GM18526 (cell line): ENCODE data around the gene DPP10.

Source experiments
- POLR2A ChIP-seq: IDR thresholded peaks from 3 replicates; pipeline ENCODE4 v1.6.1; 2011; ENCODE audit not compliant: insufficient read length; ENCODE audit errors: extremely low read depth

DPP10 gene

GRCh38 chr2:114717049-114717448 is 274.6 kb downstream of the DPP10 start:
- TF ChIP-seq POLR2A: no peak

- no peak for TF ChIP-seq POLR2A
These were observed 282.0 kb downstream of the DPP10 start for GRCh38 chr2:114724454-114724853.

GRCh38 chr2:114727012-114727411 is 284.6 kb downstream of the DPP10 start:
- TF ChIP-seq POLR2A: no peak

- no peak for TF ChIP-seq POLR2A
These were observed 285.9 kb downstream of the DPP10 start for GRCh38 chr2:114728372-114728771.

- no peak for TF ChIP-seq POLR2A
These were observed 286.6 kb downstream of the DPP10 start for GRCh38 chr2:114729026-114729425.

- no peak for TF ChIP-seq POLR2A
These were observed 292.7 kb downstream of the DPP10 start for GRCh38 chr2:114735126-114735525.

- no peak for TF ChIP-seq POLR2A
These were observed 299.8 kb downstream of the DPP10 start for GRCh38 chr2:114742245-114742644.

- TF ChIP-seq POLR2A: no peak
These were observed 303.3 kb downstream of the DPP10 start for GRCh38 chr2:114745700-114746099.

- no peak for TF ChIP-seq POLR2A
These were observed 310.0 kb downstream of the DPP10 start for GRCh38 chr2:114752425-114752824.

- TF ChIP-seq POLR2A: no peak
These were observed 310.7 kb downstream of the DPP10 start for GRCh38 chr2:114753145-114753544.

GRCh38 chr2:114754907-114755563 is 312.6 kb downstream of the DPP10 start:
- no peak for TF ChIP-seq POLR2A

GRCh38 chr2:114762376-114762775 is 319.9 kb downstream of the DPP10 start:
- no peak for TF ChIP-seq POLR2A

- TF ChIP-seq POLR2A: no peak
These were observed 320.5 kb downstream of the DPP10 start for GRCh38 chr2:114762986-114763385.

GRCh38 chr2:114769110-114769509 is 326.7 kb downstream of the DPP10 start:
- TF ChIP-seq POLR2A: no peak

- no peak for TF ChIP-seq POLR2A
These were observed 327.6 kb downstream of the DPP10 start for GRCh38 chr2:114769991-114770390.

- TF ChIP-seq POLR2A: no peak
These were observed 341.6 kb downstream of the DPP10 start for GRCh38 chr2:114784046-114784445.

- TF ChIP-seq POLR2A: no peak
These were observed 342.6 kb downstream of the DPP10 start for GRCh38 chr2:114784890-114785583.

- no peak for TF ChIP-seq POLR2A
These were observed 344.5 kb downstream of the DPP10 start for GRCh38 chr2:114786901-114787300.

GRCh38 chr2:114787486-114787885 is 345.0 kb downstream of the DPP10 start:
- no peak for TF ChIP-seq POLR2A
